Measurements from ENCODE around the gene HOXB2. TPM values are rescaled to one million over a fixed set of nuclear protein-coding genes. Genes with fewer than 3 reads are reported as not detected.

Gene HOXB2
- total and polyA plus RNA-seq, 2 of the 8 experiments (the other 6 are each of a cell fraction or from before 2014, with no cell fraction given): not detected

GRCh38 chr17:48542114-48542656, 2.7 kb downstream of the HOXB2 start (continued):
- TF ChIP-seq, protein P1, sequence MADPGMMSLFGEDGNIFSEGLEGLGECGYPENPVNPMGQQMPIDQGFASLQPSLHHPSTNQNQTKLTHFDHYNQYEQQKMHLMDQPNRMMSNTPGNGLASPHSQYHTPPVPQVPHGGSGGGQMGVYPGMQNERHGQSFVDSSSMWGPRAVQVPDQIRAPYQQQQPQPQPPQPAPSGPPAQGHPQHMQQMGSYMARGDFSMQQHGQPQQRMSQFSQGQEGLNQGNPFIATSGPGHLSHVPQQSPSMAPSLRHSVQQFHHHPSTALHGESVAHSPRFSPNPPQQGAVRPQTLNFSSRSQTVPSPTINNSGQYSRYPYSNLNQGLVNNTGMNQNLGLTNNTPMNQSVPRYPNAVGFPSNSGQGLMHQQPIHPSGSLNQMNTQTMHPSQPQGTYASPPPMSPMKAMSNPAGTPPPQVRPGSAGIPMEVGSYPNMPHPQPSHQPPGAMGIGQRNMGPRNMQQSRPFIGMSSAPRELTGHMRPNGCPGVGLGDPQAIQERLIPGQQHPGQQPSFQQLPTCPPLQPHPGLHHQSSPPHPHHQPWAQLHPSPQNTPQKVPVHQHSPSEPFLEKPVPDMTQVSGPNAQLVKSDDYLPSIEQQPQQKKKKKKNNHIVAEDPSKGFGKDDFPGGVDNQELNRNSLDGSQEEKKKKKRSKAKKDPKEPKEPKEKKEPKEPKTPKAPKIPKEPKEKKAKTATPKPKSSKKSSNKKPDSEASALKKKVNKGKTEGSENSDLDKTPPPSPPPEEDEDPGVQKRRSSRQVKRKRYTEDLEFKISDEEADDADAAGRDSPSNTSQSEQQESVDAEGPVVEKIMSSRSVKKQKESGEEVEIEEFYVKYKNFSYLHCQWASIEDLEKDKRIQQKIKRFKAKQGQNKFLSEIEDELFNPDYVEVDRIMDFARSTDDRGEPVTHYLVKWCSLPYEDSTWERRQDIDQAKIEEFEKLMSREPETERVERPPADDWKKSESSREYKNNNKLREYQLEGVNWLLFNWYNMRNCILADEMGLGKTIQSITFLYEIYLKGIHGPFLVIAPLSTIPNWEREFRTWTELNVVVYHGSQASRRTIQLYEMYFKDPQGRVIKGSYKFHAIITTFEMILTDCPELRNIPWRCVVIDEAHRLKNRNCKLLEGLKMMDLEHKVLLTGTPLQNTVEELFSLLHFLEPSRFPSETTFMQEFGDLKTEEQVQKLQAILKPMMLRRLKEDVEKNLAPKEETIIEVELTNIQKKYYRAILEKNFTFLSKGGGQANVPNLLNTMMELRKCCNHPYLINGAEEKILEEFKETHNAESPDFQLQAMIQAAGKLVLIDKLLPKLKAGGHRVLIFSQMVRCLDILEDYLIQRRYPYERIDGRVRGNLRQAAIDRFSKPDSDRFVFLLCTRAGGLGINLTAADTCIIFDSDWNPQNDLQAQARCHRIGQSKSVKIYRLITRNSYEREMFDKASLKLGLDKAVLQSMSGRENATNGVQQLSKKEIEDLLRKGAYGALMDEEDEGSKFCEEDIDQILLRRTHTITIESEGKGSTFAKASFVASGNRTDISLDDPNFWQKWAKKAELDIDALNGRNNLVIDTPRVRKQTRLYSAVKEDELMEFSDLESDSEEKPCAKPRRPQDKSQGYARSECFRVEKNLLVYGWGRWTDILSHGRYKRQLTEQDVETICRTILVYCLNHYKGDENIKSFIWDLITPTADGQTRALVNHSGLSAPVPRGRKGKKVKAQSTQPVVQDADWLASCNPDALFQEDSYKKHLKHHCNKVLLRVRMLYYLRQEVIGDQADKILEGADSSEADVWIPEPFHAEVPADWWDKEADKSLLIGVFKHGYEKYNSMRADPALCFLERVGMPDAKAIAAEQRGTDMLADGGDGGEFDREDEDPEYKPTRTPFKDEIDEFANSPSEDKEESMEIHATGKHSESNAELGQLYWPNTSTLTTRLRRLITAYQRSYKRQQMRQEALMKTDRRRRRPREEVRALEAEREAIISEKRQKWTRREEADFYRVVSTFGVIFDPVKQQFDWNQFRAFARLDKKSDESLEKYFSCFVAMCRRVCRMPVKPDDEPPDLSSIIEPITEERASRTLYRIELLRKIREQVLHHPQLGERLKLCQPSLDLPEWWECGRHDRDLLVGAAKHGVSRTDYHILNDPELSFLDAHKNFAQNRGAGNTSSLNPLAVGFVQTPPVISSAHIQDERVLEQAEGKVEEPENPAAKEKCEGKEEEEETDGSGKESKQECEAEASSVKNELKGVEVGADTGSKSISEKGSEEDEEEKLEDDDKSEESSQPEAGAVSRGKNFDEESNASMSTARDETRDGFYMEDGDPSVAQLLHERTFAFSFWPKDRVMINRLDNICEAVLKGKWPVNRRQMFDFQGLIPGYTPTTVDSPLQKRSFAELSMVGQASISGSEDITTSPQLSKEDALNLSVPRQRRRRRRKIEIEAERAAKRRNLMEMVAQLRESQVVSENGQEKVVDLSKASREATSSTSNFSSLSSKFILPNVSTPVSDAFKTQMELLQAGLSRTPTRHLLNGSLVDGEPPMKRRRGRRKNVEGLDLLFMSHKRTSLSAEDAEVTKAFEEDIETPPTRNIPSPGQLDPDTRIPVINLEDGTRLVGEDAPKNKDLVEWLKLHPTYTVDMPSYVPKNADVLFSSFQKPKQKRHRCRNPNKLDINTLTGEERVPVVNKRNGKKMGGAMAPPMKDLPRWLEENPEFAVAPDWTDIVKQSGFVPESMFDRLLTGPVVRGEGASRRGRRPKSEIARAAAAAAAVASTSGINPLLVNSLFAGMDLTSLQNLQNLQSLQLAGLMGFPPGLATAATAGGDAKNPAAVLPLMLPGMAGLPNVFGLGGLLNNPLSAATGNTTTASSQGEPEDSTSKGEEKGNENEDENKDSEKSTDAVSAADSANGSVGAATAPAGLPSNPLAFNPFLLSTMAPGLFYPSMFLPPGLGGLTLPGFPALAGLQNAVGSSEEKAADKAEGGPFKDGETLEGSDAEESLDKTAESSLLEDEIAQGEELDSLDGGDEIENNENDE (IDR thresholded peaks at IDR 0.05; ENCODE audit: insufficient replicate concordance, low read length): no peak
- TF ChIP-seq ZNF274 (IDR thresholded peaks at IDR 0.05; ENCODE audit: borderline replicate concordance, extremely low read depth, low read length): no peak
- TF ChIP-seq ASH2L (IDR thresholded peaks at IDR 0.05; ENCODE audit: low read length): no peak
- TF ChIP-seq RBBP5 (IDR thresholded peaks at IDR 0.05; ENCODE audit: borderline replicate concordance, low read depth, low read length): no peak
- TF ChIP-seq CBX8 (IDR thresholded peaks at IDR 0.05; ENCODE audit: borderline replicate concordance, low read depth, low read length): peak; percentile 46; the same call in 1 of the 2 replicates
- TF ChIP-seq SP4 (IDR thresholded peaks at IDR 0.05; ENCODE audit: low read length): no peak
- no peak for TF ChIP-seq BACH1 (IDR thresholded peaks at IDR 0.05; ENCODE audit: low read length)
- peak; percentile 86 for TF ChIP-seq EZH2 (IDR thresholded peaks at IDR 0.05; ENCODE audit: low read depth, low read length, severe bottlenecking)
- peak; percentile 85 for TF ChIP-seq SUZ12 (IDR thresholded peaks at IDR 0.05; ENCODE audit: low read length)
- no peak for TF ChIP-seq SIRT6 (IDR thresholded peaks at IDR 0.05; ENCODE audit: low read length)
- no peak for TF ChIP-seq JUND (IDR thresholded peaks at IDR 0.05; ENCODE audit: low read length)
- TF ChIP-seq TEAD4 (IDR thresholded peaks at IDR 0.05; ENCODE audit: low read depth, low read length): no peak
